OCI-LY1 (cell line): ENCODE measurements around the gene OR13J1.
A peak's percentile ranks its signal among the peaks of the same experiment; 100 is the strongest.

ENCODE experiments used
- H2AFZ ChIP-seq: fragments of 200-600 bp; sonication (generic), shearing (Covaris generic); 2 replicates; pipeline ENCODE4 v1.6.0; 2014; ENCODE audit warnings: antibody characterized with exemption, mild to moderate bottlenecking, low read length
- H3F3A ChIP-seq: fragments of 200-600 bp; sonication (generic), shearing (Covaris generic); 2 replicates; pipeline ENCODE4 v1.6.0; 2014; ENCODE audit warnings: mild to moderate bottlenecking, antibody characterized with exemption, low read length, moderate library complexity; ENCODE audit not compliant: insufficient read depth
- H3K27ac ChIP-seq: fragments of 200-600 bp; sonication (generic); 2 replicates; pipeline ENCODE4 v1.5.1; 2014; ENCODE audit warnings: low read length, mixed run types, mild to moderate bottlenecking, low read depth; ENCODE audit not compliant: poor library complexity, severe bottlenecking
- H3K27me3 ChIP-seq: fragments of 200-600 bp; sonication (generic); 2 replicates; pipeline ENCODE4 v1.6.0; 2014; ENCODE audit warnings: antibody characterized with exemption, mild to moderate bottlenecking, low read length, moderate library complexity; ENCODE audit not compliant: insufficient read depth
- H3K36me3 ChIP-seq: fragments of 200-600 bp; sonication (generic); 2 replicates; pipeline ENCODE4 v1.6.1; 2014; ENCODE audit warnings: mild to moderate bottlenecking, antibody characterized with exemption, low read length, moderate library complexity, mixed read lengths; ENCODE audit not compliant: insufficient read depth
- H3K4me1 ChIP-seq: fragments of 200-600 bp; sonication (generic); 2 replicates; pipeline ENCODE4 v1.5.1; 2014; ENCODE audit warnings: mild to moderate bottlenecking, low read length, moderate library complexity; ENCODE audit not compliant: insufficient read depth, severe bottlenecking
- H3K4me2 ChIP-seq: fragments of 200-600 bp; sonication (generic), shearing (Covaris generic); 2 replicates; pipeline ENCODE4 v1.6.1; 2014; ENCODE audit warnings: low read length
- H3K4me3 ChIP-seq: fragments of 200-600 bp; sonication (generic); 2 replicates; pipeline ENCODE4 v1.5.1; 2014; ENCODE audit warnings: low read length, low read depth, mild to moderate bottlenecking, mixed read lengths; ENCODE audit not compliant: poor library complexity, severe bottlenecking
- H3K79me2 ChIP-seq: fragments of 200-600 bp; shearing (Covaris generic); 2 replicates; pipeline ENCODE4 v1.6.1; 2016; ENCODE audit warnings: mixed run types, low read length, mixed read lengths; ENCODE audit not compliant: insufficient read depth
- H3K9ac ChIP-seq: fragments of 200-600 bp; sonication (generic), shearing (Covaris generic); 2 replicates; pipeline ENCODE4 v1.6.1; 2014; ENCODE audit warnings: mild to moderate bottlenecking, low read length, mixed read lengths
- H3K9me2 ChIP-seq: fragments of 200-600 bp; sonication (generic), shearing (Covaris generic); 2 replicates; pipeline ENCODE4 v1.6.1; 2014; ENCODE audit warnings: low read depth, mild to moderate bottlenecking, low read length, mixed read lengths
- H3K9me3 ChIP-seq: fragments of 200-600 bp; shearing (Covaris generic); 2 replicates; pipeline ENCODE4 v1.6.1; 2014; ENCODE audit warnings: low read length, mixed read lengths
- H4K20me1 ChIP-seq: fragments of 200-600 bp; sonication (generic), shearing (Covaris generic); 2 replicates; pipeline ENCODE4 v1.6.0; 2016; ENCODE audit warnings: mild to moderate bottlenecking, low read length; ENCODE audit not compliant: insufficient read depth
- EZH2 ChIP-seq: fragments of 200-600 bp; sonication (generic), shearing (Covaris generic); IDR thresholded peaks from 2 replicates; pipeline ENCODE4 v1.8.0; 2017; ENCODE audit warnings: borderline replicate concordance, mixed run types, mild to moderate bottlenecking, antibody characterized with exemption, low read length, moderate library complexity, mixed read lengths
- TF ChIP-seq, protein P1 (sequence below): fragments of 200-600 bp; sonication (generic), shearing (Covaris generic); IDR thresholded peaks from 2 replicates; pipeline ENCODE4 v1.5.1; 2017; ENCODE audit warnings: mild to moderate bottlenecking, antibody characterized with exemption, low read length, moderate library complexity, mixed read lengths

The OR13J1 gene

DNA sequence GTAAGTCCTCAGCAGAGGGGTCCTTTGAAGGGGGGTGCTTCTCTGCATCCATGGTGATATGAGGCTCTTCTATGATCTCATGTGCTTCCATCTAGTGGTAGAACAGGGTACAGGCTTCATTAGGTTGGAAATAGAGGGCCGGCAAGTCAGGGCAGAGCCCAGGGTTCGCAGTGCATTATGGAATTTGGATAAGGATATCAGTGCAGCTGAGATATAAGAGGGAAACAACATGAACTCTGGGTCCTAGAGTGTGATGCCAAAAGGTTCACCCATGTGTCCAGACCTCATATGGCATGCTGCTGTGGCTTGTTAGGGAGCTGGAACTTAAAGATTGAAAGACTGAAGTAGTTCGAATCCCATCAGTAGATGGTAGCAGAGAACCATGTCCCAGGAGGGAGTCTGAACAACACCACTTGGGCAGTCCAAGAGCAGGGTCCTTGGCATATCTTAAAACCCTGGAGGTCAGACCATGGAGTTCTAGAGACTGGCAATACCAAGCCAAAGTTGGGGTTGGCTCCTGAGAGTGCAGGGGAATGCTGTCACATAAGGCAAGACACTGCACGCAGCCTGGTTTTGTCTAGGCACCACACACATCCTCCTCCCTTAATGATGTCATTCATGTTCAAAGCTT, 44.0 kb downstream of the OR13J1 start:
- H3K9ac ChIP-seq, result no peak overlapping the region
- peaks cover 12% of the 10 kb centered on the region for H3K4me1 ChIP-seq
- H3K9me3 ChIP-seq, result no peaks in the 10 kb centered on the region
- no peak overlapping the region for H3K27ac ChIP-seq
- no peaks in the 10 kb centered on the region for H3K27me3 ChIP-seq
- no peak overlapping the region for H3K4me2 ChIP-seq
- no peaks in the 10 kb centered on the region for H3K36me3 ChIP-seq
- H3F3A ChIP-seq, result no peaks in the 10 kb centered on the region
- no peaks in the 10 kb centered on the region for H3K9me2 ChIP-seq
- H3K4me3 ChIP-seq, result no peak overlapping the region
- H4K20me1 ChIP-seq, result no peaks in the 10 kb centered on the region
- TF ChIP-seq EZH2, result no peak
- TF ChIP-seq, protein P1, sequence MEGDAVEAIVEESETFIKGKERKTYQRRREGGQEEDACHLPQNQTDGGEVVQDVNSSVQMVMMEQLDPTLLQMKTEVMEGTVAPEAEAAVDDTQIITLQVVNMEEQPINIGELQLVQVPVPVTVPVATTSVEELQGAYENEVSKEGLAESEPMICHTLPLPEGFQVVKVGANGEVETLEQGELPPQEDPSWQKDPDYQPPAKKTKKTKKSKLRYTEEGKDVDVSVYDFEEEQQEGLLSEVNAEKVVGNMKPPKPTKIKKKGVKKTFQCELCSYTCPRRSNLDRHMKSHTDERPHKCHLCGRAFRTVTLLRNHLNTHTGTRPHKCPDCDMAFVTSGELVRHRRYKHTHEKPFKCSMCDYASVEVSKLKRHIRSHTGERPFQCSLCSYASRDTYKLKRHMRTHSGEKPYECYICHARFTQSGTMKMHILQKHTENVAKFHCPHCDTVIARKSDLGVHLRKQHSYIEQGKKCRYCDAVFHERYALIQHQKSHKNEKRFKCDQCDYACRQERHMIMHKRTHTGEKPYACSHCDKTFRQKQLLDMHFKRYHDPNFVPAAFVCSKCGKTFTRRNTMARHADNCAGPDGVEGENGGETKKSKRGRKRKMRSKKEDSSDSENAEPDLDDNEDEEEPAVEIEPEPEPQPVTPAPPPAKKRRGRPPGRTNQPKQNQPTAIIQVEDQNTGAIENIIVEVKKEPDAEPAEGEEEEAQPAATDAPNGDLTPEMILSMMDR, result peak; percentile 92
- no peak overlapping the region for H2AFZ ChIP-seq
- no peaks in the 10 kb centered on the region for H3K79me2 ChIP-seq

DNA sequence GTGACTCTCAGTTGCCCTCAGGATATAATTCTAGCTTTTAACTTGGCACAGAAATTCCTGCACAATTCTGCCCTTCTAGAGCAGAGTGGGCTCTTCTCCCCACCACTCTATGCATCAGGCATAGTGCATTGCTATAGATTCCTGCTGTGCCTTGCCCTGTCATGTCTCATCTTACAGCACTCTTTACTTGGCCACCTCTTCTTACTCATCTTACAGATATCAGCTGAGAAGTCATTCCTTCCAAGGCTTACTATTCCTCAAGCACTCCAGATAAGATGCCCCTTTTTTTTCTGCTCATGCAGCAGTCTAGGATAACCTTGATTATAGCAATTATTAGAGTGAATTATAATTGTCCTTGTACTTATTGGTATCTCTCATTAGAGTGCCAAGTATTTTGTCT, 47.3 kb downstream of the OR13J1 start:
- no peak overlapping the region for H3K9ac ChIP-seq
- H3K9me3 ChIP-seq, result no peaks in the 10 kb centered on the region
- H3K4me2 ChIP-seq, result no peak overlapping the region
- H3K4me3 ChIP-seq, result no peak overlapping the region
- H3K27me3 ChIP-seq, result no peaks in the 10 kb centered on the region
- no peaks in the 10 kb centered on the region for H3K4me1 ChIP-seq
- TF ChIP-seq, protein P1, result no peak
- no peak for TF ChIP-seq EZH2
- no peak overlapping the region for H2AFZ ChIP-seq
- no peaks in the 10 kb centered on the region for H3K36me3 ChIP-seq
- H3K9me2 ChIP-seq, result no peaks in the 10 kb centered on the region
- H3K27ac ChIP-seq, result no peak overlapping the region
- H3K79me2 ChIP-seq, result no peaks in the 10 kb centered on the region
- H3F3A ChIP-seq, result no peaks in the 10 kb centered on the region
- no peaks in the 10 kb centered on the region for H4K20me1 ChIP-seq

DNA sequence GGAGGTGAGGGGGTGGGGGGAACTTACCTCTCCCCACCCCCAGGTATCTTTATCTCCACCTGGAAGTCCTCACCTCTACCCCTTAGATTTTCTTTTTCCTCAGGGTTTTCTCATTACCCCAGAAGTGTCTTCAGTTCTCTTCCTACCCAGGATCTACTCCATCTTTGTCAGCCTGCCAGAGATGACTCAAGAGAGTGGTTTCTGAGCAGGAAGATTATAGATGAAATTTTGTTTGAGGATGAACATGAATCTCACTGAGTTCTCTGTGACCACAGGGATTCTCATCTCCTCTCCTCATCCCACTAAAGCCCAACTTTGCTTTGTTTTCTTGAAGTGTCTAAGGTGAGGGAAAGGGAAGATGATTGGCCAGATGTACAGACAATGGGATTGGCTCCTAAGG, 50.1 kb downstream of the OR13J1 start:
- TF ChIP-seq EZH2, result no peak
- TF ChIP-seq, protein P1, result no peak
- H2AFZ ChIP-seq, result no peak overlapping the region
- no peaks in the 10 kb centered on the region for H3K9me2 ChIP-seq
- H3K4me2 ChIP-seq, result no peak overlapping the region
- peaks cover 3% of the 10 kb centered on the region for H3K4me1 ChIP-seq
- no peaks in the 10 kb centered on the region; the same call in 1 of the 2 replicates for H3K36me3 ChIP-seq
- H3K9me3 ChIP-seq, result no peaks in the 10 kb centered on the region
- no peaks in the 10 kb centered on the region for H3K27me3 ChIP-seq
- H3K9ac ChIP-seq, result no peak overlapping the region
- no peaks in the 10 kb centered on the region for H3F3A ChIP-seq
- H3K4me3 ChIP-seq, result no peak overlapping the region
- H3K79me2 ChIP-seq, result no peaks in the 10 kb centered on the region
- H4K20me1 ChIP-seq, result no peaks in the 10 kb centered on the region
- no peak overlapping the region for H3K27ac ChIP-seq
